Calu3 (cell line): ENCODE results near the gene WDR46. TPM values are rescaled to one million over a fixed set of nuclear protein-coding genes. Genes with fewer than 3 reads are reported as not detected.

Source experiments
- BruUV-seq: library from RNA; stranded (reverse); fragments of 400-500 nt; replicated peaks from 2 replicates; lab custom pipeline; 2021; lab: Mats Ljungman, UMichigan
- CTCF ChIA-PET: fragments of 300-600 bp; sonication (Branson Sonifier 250); formaldehyde crosslinking; loops from one replicate; lab custom pipeline; 2022; ENCODE audit warnings: antibody characterized with exemption; lab: Charles Lee
- DNase-seq: peaks from one replicate; pipeline ENCODE4 v3.0.0; 2022
- H3K27ac Mint-ChIP-seq: one replicate; pipeline ENCODE4 v1.8.0; 2022; ENCODE audit warnings: mixed read lengths; ENCODE audit not compliant: unreplicated experiment
- H3K27me3 Mint-ChIP-seq: one replicate; pipeline ENCODE4 v1.8.0; 2022; ENCODE audit warnings: mixed read lengths; ENCODE audit not compliant: unreplicated experiment
- H3K36me3 Mint-ChIP-seq: one replicate; pipeline ENCODE4 v1.8.0; 2022; ENCODE audit warnings: mild to moderate bottlenecking, moderate library complexity, mixed read lengths; ENCODE audit not compliant: insufficient read depth, unreplicated experiment
- H3K4me1 Mint-ChIP-seq: one replicate; pipeline ENCODE4 v1.8.0; 2022; ENCODE audit warnings: mild to moderate bottlenecking, low read depth, mixed read lengths; ENCODE audit not compliant: unreplicated experiment
- H3K4me3 Mint-ChIP-seq: one replicate; pipeline ENCODE4 v1.8.0; 2022; ENCODE audit warnings: mild to moderate bottlenecking, low read depth, moderate library complexity, mixed read lengths; ENCODE audit not compliant: unreplicated experiment
- H3K9me3 Mint-ChIP-seq: one replicate; pipeline ENCODE4 v1.8.0; 2022; ENCODE audit warnings: low read depth, mixed read lengths; ENCODE audit not compliant: unreplicated experiment
- CTCF ChIP-seq: fragments of 200-600 bp; IDR thresholded peaks from one replicate; pipeline ENCODE4 v1.8.0; 2022; ENCODE audit warnings: antibody characterized with exemption; ENCODE audit not compliant: unreplicated experiment
- intact Hi-C: fragments of 100-400 bp; cut with micrococcal nuclease; formaldehyde crosslinking; loops from one replicate; pipeline ENCODE4 v1.10.0; 2022; ENCODE audit not compliant: unreplicated experiment
- microRNA-seq: library from miRNA; unstranded; fragments of <30 nt; microRNA quantifications from one replicate; pipeline ENCODE4 v1.2.0, GENCODE V29; 2022
- total RNA-seq: library from RNA; stranded (reverse); gene quantifications from 2 replicates; pipeline ENCODE4 v1.2.3, GENCODE V29; 2022

The WDR46 gene
- total RNA-seq, 1 experiment from 2014 or later, result 125 TPM

GRCh38 chr6:33235221-33235634 lies 53.8 kb downstream of the WDR46 start:
- CTCF ChIA-PET, result interaction anchor here (0.7 kb wide), 1 partner anchor 13 kb away, joined by 3 read pairs; no protein-coding TSS in a partner anchor
- Mint-ChIP-seq H3K36me3 (no peaks in the 10 kb centered on the region), H3K27ac (no peak overlapping the region), H3K9me3 (no peaks in the 10 kb centered on the region), H3K4me3 (no peak overlapping the region), H3K27me3 (peaks cover 86% of the 10 kb centered on the region), H3K4me1 (peaks cover 14% of the 10 kb centered on the region)
- intact Hi-C loops, result no loop called here
- TF ChIP-seq CTCF, result no peak
- DNase-seq, result no peak
- BruUV-seq, result no TSS peak

Small RNAs within 50 kb of the gene (microRNA-seq; reads per million reads assigned to microRNA genes)
- 3.2 reads per million for gene MIR6834
- not detected for gene MIR6873

Other genes starting within 250 kb of the WDR46 start
- 29.2 and 46.4 TPM in 2 replicates for gene HLA-DPA1, start 215.6 kb downstream of the WDR46 start, total RNA-seq
- 12.0 and 18.3 TPM in 2 replicates for gene HLA-DPB1, start 213.2 kb downstream of the WDR46 start, total RNA-seq
- gene COL11A2, start 96.8 kb downstream of the WDR46 start, total RNA-seq, result 1.8 TPM in 2 replicates
- gene RXRB, start 88.6 kb downstream of the WDR46 start, total RNA-seq, result 78.2 and 78.3 TPM in 2 replicates
- gene SLC39A7, start 88.4 kb downstream of the WDR46 start, total RNA-seq, result 188 and 201 TPM in 2 replicates
- 40.4 and 41.7 TPM in 2 replicates for gene HSD17B8, start 84.6 kb downstream of the WDR46 start, total RNA-seq
- gene RING1, start 80.7 kb downstream of the WDR46 start, total RNA-seq, result 53.9 and 58.9 TPM in 2 replicates
- gene VPS52, start 17.4 kb downstream of the WDR46 start, total RNA-seq, result 99.7 and 104 TPM in 2 replicates
- 2,667 and 2,688 TPM in 2 replicates for gene RPS18, start 17.2 kb downstream of the WDR46 start, total RNA-seq
- 18.2 and 21.6 TPM in 2 replicates for gene B3GALT4, start 12.1 kb downstream of the WDR46 start, total RNA-seq
- gene PFDN6, start 362 bp upstream of the WDR46 start, total RNA-seq, result 141 and 168 TPM in 2 replicates
- gene RGL2, start 9.7 kb upstream of the WDR46 start, total RNA-seq, result 138 and 154 TPM in 2 replicates
- 443 and 488 TPM in 2 replicates for gene TAPBP, start 24.8 kb upstream of the WDR46 start, total RNA-seq
- gene ZBTB22, start 28.5 kb upstream of the WDR46 start, total RNA-seq, result 22.6 and 26.4 TPM in 2 replicates
- 86.3 and 86.6 TPM in 2 replicates for gene DAXX, start 33.7 kb upstream of the WDR46 start, total RNA-seq
- gene KIFC1, start 102.6 kb upstream of the WDR46 start, total RNA-seq, result 105 and 140 TPM in 2 replicates
- gene PHF1, start 121.8 kb upstream of the WDR46 start, total RNA-seq, result 62.4 and 68.3 TPM in 2 replicates
- gene CUTA, start 128.9 kb upstream of the WDR46 start, total RNA-seq, result 170 and 172 TPM in 2 replicates
- 18.8 and 24.9 TPM in 2 replicates for gene SYNGAP1, start 130.8 kb upstream of the WDR46 start, total RNA-seq
- 18.1 and 20.0 TPM in 2 replicates for gene ZBTB9, start 165.3 kb upstream of the WDR46 start, total RNA-seq